Measurements from ENCODE around the gene CSNK2B.

Gene CSNK2B

DNA sequence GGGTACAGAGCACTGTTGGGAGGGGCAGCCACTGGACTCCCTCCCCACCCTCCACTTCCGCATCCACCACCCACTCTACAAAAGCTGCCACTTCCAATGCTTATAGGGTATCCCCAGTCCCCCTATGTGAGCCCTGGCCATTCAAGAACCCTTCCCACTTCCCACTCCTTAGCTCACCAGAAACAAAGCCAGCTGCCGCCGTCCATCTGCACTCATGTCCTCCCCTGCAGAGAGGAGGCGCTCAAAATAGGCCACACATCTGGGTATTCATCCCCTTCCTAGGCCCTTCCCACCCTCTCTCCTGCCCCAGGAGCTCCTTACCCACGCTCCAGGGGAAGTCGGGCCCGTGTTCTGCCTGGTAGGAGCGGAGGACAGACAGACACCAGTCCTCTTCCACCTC, 21.4 kb downstream of the CSNK2B start:
- no peak overlapping the region for H3K27ac ChIP-seq (ENCODE audit: extremely low read depth, low read depth, low read length)
- H3K4me1 ChIP-seq (ENCODE audit: control insufficient read depth, insufficient read depth, low read length), result no peaks in the 10 kb centered on the region
- H3K4me3 ChIP-seq (ENCODE audit: low read depth, low read length), result no peak overlapping the region
- no peaks in the 10 kb centered on the region for H3K9me3 ChIP-seq (ENCODE audit: control insufficient read depth, insufficient read depth, low read depth, low read length)
- H3K36me3 ChIP-seq (ENCODE audit: control insufficient read depth in 2 of 2, insufficient read depth in 1 of 2, low read length in 2 of 2), result peaks cover 0 to 60% of the 10 kb centered on the region in 2 experiments; a peak in 1 of 3 replicates
- POLR2A ChIA-PET, result interaction anchor here (0.5 to 1.4 kb wide), 6 partner anchors 16 to 441 kb away, joined by 3 to 10 read pairs (median 4); partner anchors contain the start of genes ABHD16A, ATF6B and HSPA1B
- TF ChIP-seq, protein P1, sequence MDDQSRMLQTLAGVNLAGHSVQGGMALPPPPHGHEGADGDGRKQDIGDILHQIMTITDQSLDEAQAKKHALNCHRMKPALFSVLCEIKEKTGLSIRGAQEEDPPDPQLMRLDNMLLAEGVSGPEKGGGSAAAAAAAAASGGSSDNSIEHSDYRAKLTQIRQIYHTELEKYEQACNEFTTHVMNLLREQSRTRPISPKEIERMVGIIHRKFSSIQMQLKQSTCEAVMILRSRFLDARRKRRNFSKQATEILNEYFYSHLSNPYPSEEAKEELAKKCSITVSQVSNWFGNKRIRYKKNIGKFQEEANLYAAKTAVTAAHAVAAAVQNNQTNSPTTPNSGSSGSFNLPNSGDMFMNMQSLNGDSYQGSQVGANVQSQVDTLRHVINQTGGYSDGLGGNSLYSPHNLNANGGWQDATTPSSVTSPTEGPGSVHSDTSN (CRISPR knock-in tag; IDR thresholded peaks at IDR 0.05), result no peak
- TF ChIP-seq ZNF48 (tag by site-specific recombination; IDR thresholded peaks at IDR 0.05), result no peak
- TF ChIP-seq ZNF423 (tag by site-specific recombination; IDR thresholded peaks at IDR 0.05), result no peak
- TF ChIP-seq ZNF560 (tag by site-specific recombination; IDR thresholded peaks at IDR 0.05; ENCODE audit: borderline replicate concordance), result no peak
- no peak for TF ChIP-seq OSR2 (tag by site-specific recombination; IDR thresholded peaks at IDR 0.05)
- TF ChIP-seq, protein P2, sequence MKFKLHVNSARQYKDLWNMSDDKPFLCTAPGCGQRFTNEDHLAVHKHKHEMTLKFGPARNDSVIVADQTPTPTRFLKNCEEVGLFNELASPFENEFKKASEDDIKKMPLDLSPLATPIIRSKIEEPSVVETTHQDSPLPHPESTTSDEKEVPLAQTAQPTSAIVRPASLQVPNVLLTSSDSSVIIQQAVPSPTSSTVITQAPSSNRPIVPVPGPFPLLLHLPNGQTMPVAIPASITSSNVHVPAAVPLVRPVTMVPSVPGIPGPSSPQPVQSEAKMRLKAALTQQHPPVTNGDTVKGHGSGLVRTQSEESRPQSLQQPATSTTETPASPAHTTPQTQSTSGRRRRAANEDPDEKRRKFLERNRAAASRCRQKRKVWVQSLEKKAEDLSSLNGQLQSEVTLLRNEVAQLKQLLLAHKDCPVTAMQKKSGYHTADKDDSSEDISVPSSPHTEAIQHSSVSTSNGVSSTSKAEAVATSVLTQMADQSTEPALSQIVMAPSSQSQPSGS (tag by site-specific recombination; IDR thresholded peaks at IDR 0.05; ENCODE audit: low read depth), result no peak
- no peak for TF ChIP-seq ZNF433 (tag by site-specific recombination; IDR thresholded peaks at IDR 0.05; ENCODE audit: low read depth)
- no peak for TF ChIP-seq ZNF555 (tag by site-specific recombination; conservative IDR thresholded peaks at IDR 0.05)
- no peak for TF ChIP-seq ZNF529 (tag by site-specific recombination; IDR thresholded peaks at IDR 0.05; ENCODE audit: insufficient replicate concordance)
- TF ChIP-seq GFI1B (tag by site-specific recombination; IDR thresholded peaks at IDR 0.05), result no peak
- no peak for TF ChIP-seq KLF7 (tag by site-specific recombination; IDR thresholded peaks at IDR 0.05; ENCODE audit: borderline replicate concordance)
- TF ChIP-seq, protein P3, sequence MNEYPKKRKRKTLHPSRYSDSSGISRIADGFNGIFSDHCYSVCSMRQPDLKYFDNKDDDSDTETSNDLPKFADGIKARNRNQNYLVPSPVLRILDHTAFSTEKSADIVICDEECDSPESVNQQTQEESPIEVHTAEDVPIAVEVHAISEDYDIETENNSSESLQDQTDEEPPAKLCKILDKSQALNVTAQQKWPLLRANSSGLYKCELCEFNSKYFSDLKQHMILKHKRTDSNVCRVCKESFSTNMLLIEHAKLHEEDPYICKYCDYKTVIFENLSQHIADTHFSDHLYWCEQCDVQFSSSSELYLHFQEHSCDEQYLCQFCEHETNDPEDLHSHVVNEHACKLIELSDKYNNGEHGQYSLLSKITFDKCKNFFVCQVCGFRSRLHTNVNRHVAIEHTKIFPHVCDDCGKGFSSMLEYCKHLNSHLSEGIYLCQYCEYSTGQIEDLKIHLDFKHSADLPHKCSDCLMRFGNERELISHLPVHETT (tag by site-specific recombination; IDR thresholded peaks at IDR 0.05), result no peak
- no peak for TF ChIP-seq KLF16 (tag by site-specific recombination; IDR thresholded peaks at IDR 0.05)
- TF ChIP-seq SP2 (tag by site-specific recombination; IDR thresholded peaks at IDR 0.05), result no peak
- TF ChIP-seq GLI2 (tag by site-specific recombination; IDR thresholded peaks at IDR 0.05; ENCODE audit: borderline replicate concordance, low read depth), result no peak
- TF ChIP-seq, protein P4, sequence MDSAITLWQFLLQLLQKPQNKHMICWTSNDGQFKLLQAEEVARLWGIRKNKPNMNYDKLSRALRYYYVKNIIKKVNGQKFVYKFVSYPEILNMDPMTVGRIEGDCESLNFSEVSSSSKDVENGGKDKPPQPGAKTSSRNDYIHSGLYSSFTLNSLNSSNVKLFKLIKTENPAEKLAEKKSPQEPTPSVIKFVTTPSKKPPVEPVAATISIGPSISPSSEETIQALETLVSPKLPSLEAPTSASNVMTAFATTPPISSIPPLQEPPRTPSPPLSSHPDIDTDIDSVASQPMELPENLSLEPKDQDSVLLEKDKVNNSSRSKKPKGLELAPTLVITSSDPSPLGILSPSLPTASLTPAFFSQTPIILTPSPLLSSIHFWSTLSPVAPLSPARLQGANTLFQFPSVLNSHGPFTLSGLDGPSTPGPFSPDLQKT (IDR thresholded peaks at IDR 0.05; ENCODE audit: borderline replicate concordance, low read depth, low read length), result no peak
- TF ChIP-seq, protein P5, sequence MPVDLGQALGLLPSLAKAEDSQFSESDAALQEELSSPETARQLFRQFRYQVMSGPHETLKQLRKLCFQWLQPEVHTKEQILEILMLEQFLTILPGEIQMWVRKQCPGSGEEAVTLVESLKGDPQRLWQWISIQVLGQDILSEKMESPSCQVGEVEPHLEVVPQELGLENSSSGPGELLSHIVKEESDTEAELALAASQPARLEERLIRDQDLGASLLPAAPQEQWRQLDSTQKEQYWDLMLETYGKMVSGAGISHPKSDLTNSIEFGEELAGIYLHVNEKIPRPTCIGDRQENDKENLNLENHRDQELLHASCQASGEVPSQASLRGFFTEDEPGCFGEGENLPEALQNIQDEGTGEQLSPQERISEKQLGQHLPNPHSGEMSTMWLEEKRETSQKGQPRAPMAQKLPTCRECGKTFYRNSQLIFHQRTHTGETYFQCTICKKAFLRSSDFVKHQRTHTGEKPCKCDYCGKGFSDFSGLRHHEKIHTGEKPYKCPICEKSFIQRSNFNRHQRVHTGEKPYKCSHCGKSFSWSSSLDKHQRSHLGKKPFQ (tag by site-specific recombination; IDR thresholded peaks at IDR 0.05), result no peak
- TF ChIP-seq ZNF521 (tag by site-specific recombination; IDR thresholded peaks at IDR 0.05), result no peak
- TF ChIP-seq ZNF518A (tag by site-specific recombination; conservative IDR thresholded peaks at IDR 0.05; ENCODE audit: low read depth), result no peak
- CTCF ChIA-PET, result interaction anchor here (0.6 kb wide), 1 partner anchor 22 kb away, joined by 3 read pairs; the partner anchor contains the start of gene GPANK1
